HG03097 (cell line): ENCODE results near the gene TBC1D5.
"Not testable (repeated sequence)": the region's sequence is repeated elsewhere in the genome, so short reads cannot be mapped to it uniquely, and the experiment has no call there.

ENCODE experiments used
- ATAC-seq: cut with Tn5 transposase; IDR thresholded peaks from one replicate; pipeline ENCODE4 v1.9.1; 2021; ENCODE audit not compliant: unreplicated experiment, low FRiP score

Gene TBC1D5

DNA sequence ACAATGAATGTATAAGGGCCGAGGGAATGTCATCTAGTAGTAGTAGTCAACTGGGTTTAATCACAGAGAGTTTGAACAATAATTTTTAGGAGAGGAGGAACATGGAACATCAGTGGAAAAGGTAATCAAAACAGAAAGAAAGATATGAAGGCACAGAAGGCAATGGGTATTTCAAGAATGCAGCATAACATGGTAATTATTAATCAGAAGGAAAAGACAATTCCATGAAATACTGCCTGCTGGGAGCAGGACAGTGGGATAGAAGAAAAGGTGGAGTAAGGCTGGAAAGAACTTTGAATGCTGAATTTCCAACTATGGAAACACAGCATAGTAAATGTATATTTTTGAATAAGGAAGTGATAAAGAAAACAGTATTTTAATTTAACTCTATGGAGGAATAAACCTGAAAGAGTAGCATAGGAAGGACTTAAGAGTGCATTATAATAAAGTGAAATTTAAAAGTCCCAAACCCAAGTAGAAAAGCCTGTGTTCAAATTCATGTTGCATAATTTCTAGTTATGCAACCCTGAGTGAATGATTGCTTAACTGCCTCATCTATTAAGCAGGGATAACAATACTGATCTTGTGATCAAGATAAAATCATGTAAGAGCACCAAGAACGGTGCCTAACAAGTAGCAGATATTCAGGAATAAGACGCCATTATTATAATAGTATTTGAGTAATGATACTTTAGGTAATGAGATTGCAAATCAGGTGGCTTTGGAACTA is 357.7 kb downstream of the TBC1D5 start:
- ATAC-seq, result no peak

DNA sequence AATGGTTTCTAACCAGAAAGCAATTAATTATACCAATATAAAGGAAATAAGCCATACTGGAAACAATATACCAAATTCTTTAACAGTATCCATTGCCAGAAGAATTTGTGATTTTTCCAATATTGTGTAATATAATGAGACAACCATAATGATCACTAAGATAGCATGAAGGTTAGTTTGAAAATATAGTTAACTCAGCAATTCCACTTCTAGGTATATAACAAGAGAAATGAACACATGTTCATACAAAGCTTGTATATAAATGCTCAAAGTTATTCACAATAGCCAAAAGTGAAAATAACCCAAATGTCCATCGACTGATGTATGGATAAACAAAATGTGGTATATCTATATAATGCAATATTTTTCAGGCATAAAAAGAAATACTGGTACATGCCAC is 369.1 kb downstream of the TBC1D5 start:
- no peak for ATAC-seq

DNA sequence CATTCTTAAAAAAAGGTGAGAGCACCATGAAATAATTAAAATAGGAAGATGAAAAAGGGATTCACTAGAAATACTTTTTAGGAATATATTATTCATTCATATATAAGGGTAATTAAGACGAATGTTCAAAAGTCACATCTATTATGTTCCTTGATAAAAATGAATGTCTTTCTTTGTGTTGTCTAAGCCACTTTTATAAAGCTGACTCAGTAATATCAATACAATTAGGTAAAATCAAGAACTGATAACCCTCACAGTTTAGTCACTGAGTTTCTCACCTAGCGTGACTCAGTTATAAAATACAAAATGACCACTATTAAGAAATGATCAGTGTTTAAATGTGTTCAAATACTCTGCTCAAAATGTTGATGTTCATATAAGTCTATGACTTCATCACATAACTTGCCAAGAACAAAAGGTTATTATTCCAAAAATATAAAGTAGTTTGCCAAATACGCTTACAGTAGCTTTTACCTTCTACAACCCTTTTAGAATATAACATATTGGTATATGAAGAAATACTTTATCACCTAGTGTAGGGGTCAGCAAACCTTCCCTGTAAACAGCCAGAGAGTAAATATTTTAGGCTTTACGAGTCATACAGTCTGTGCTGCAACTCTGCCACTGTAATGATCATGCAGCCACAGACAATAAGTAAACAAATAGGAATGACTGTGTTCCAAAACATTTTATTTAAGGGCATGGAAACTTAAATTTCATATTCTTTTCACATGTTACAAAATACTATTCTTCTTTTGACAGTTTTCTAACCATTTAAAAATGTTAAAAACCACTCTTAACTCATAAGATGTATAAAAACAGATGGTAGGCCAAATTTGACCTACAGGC is 369.8 kb downstream of the TBC1D5 start:
- no peak for ATAC-seq

DNA sequence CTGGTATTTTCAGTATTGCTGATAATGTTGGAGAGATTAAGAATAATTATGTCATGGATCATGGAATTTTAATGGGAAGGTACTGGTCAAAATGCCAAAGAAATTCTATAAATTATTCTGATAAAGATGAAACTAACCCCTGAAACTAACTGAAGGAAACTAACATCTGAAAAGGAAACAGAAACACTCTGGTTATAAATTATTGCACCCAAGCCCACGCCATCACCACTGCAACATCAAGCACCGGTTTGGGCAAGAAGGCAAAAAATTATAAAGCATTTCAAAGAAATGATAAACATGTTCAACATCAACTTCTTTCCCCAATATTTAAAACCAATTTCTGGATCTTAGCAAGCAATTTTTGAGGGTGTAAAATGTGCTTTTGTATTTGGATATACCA is 372.5 kb downstream of the TBC1D5 start:
- ATAC-seq, result no peak

DNA sequence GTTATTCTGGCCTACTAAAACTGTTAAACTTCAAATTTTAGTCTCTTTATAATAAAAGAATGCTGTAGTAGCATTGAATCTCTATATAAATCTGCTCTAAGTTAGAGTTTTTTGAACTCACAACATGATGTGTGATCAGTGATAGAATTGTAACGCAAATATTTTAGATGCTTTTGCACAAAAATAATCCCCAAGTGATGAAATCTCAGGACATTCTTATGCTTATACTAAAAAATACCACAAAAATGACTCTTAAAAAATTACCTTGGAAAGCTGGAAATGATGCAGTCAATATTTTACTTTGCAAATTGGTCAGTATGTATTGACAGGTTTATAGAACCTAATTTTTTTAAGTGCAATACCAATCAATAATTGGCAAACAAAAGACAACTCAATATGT is 375.3 kb downstream of the TBC1D5 start:
- ATAC-seq, result no peak

DNA sequence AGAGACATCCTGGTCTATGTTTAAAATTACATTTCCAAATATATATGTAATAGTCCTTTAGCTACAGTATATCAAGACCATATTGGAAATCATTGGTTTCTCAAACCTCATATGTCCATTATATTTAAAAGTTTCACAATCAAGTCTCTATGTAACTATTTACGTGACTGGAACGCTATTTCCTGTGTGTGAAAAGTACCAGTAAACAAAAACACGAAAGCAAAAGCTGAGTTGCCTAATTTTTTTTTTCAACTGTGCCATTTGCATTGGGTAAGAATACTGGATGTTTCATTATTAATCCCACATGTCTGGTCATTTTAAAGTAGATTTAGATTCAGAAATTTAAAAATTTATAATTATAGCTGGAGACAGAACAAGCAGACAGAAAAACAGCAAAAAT is 381.4 kb downstream of the TBC1D5 start:
- no peak for ATAC-seq

DNA sequence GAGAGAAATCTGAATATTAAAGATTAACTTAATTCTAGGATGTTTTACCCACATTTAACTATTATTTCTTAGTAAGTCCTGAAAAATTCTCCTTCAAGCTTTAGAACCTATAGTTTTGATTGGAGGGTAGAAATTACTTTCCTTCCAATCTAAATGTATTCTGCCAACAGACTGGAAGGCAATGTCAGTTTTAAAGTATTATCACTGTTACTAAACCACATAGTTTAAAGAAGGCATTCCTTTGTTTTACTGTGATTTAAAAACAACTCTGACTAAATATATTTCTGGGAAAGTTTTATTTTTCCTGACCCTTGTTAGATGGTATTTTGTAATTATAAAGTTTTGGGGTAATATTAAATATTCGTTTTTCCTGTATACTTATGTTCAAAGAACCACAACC is 382.5 kb downstream of the TBC1D5 start:
- no peak for ATAC-seq

DNA sequence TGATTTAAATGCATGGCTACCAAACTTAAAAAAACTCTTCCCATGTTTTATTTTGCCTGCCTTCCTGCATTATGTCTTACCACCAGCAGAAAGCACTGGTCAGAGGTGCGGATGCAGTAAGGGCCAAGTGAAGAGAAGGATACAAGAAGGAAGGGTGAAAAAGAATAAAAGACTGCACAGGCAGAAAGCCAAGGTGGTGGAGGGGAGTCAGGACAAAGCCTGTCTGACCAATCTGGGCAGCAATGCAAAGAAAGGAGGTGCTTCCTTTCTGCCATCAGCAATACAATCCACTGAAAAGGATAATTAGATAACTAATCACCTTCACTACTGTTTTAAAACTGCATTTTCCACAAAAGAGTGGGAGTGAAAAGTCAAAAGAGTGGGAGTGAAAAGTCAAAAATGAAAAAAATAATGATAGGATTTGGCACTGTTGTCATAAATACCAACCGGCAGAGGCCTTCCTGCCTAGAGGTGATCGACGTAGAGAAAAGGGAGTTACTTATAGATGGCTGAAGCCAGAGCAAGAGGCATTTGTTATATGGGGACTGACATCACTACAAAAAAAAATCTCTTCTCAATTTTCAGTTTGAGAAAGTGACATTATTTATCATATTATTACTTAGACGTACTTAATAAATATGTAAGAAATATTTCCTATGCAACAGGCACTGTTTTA is 385.3 kb downstream of the TBC1D5 start:
- ATAC-seq, result no peak

DNA sequence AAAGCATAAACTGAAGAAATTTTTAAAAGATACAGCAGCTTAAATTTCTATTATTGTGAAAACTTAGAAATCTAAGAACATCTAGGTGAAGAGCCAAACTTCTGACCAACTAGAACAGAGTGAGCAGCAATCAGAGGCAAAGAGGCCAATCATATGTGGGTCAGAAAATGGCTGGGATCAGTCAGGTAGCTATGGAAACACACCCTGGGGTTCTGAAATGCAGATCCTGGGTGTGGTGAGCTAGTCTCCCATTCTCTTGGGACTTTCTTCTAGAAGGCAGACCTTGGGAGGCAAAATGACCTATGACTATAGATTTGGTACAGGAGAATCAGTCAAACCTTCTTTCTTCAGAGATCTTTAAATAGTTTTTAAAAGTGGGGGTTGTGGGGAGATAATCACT is 385.8 kb downstream of the TBC1D5 start:
- no peak for ATAC-seq

DNA sequence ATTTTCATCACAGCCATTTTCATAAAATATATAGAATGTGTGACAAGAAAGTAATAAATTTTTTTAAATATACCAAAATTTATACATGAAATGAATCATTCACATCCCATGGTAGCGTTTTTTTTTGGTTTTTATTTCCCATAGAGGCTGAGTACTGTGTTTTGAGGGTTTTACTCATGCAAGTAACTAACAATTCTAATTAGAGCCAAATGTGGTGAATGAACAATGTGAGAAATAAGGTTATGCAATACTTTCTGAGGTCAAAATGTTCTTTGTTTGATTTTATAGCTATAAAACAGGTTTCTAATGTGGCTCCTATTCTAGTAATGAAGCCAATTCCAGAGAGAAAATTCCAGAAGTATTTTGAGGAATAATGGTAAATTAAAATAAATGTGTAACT is 386.8 kb downstream of the TBC1D5 start:
- no peak for ATAC-seq

DNA sequence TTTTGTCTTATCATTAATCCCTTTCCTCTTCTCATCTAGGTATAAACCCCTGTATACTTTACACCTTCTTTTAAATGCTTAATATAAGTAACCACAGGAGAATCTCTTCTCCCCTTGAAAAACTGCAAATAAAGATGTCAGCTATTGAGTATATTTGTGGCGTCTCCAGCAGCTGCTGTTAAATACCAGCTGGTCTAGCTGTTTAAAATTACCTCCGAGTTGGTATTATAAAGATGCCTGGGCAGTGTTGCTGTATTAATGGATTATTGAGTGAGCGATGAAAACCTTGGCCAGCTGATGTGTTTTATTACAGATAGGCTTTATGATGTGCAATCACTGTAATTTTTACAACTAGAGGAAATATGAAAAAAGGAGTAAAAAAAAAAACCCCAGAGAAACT is 388.1 kb downstream of the TBC1D5 start:
- ATAC-seq, result no peak

DNA sequence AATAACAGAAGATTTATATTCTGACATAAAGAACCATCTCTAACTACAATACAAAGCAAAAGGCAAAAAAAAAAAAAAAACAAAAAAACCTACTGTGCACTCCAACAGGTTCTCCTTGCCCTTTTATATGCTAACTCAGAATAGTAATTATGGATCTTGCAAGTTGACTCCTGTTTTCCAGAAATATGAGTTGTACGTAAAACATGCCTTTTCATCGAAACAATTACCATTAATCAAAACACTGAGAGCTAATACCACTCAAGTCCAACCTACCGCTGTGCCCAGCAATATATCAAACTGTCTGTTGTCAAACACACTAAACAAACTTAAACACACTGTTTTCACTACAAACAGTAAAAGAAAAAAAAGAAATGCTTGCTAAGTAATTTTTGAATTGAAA is 389.8 kb downstream of the TBC1D5 start:
- ATAC-seq, result no peak

DNA sequence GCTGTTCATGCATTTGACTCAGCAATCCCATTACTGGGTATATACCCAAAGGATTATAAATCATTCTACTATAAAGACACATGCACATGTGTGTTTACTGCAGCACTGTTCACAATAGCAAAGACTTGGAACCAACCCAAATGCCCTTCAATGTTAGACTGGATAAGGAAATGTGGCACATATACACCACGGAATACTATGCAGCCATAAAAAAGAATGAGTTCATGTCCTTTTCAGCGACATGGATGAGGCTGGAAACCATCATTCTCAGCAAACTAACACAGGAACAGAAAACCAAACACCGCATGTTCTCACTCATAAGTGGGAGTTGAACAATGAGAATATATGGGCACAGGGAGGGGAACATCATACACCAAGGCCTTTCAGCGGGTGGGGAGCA is 391.2 kb downstream of the TBC1D5 start:
- ATAC-seq, result not testable (repeated sequence)

DNA sequence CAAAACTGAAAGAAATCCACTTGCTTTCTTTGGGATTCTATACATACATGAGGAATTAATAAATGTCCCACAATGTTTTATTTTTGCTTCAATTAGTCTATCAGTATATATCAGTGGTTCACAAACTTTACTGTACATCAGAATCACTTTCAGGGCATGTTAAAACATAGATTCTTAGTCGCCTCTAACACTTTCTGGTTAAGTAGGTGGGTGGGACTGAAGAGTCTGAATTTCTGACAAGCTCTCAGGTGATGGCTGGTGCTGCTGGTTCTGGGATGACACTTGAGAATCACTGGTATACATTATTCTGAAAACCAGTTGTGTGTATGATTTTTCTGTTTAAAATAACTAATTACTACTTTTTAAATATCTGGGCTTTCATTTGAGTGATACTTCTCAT is 393.3 kb downstream of the TBC1D5 start:
- ATAC-seq, result no peak

DNA sequence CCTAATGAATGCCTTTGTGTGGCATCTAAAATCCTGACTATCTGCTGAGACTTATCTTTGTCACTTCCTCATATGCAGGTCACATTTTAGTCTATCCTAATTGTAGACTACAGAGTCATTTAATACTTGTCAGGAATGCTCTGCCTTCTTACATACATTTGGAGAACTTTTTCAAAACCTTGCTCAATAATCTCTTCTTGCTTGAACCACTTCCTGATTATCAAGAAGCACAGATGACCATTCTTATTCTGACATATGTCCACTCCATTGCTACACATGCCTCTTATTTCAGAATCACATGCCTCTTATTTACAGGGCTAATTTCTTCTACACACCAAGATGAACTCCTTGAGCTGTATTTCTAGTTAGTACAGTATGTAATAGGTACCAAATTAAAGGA is 400.3 kb downstream of the TBC1D5 start:
- ATAC-seq, result no peak

DNA sequence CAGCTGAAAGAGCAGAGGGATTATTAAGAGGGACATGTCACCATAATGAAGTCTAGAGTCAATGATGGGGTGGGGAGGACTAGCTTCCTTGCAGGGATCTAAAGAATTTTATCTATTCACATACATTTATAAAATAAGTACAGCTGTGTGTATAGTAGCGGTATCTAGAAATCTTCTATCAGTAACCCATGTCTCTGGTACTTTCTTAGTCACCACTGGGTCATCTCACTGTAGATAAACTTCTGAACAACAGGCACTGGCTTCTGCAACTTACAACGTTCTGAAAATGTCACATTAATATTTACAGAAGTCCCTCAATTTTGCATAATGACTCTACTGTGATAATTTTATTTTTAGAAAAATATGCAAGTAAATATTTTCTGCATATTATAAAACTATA is 401.7 kb downstream of the TBC1D5 start:
- ATAC-seq, result no peak

DNA sequence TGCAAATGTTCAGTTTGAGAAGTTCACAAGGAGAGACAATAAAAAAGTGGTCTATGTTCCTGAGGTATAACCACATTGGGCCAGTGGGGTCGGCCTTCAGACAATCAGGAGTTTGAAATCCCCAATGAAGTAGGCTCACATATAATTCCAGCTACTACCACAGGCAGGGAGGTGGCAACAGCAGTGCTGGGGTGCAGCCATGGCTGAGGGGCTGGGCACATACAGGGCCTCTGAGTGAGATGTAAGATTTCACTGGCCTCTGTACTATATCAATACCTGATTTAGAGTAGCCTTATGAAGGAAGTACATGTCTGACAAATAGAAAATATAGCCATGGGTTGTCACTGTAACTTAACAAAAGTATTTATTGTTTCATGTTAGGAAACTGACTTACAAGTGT is 402.2 kb downstream of the TBC1D5 start:
- ATAC-seq, result no peak

DNA sequence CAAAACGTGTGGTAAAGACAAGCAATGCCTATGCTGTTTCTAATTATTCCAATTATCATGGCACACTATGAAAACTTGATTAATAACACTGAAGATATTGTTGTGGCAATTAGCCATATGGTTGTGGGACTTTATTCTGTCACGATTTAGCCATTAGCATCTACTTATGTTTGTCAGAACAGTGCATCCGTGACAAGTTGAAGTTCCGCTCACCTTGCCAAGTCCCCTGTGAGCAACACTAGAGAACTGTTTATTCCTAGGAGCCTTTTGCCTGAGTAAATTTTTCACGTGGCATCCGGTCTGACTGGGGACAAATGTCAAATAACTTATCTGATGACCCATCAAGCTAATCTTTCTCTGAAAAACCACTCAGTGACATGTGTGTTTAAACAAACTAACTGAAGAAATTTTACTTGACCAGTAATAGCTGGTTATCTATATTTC is 403.3 kb downstream of the TBC1D5 start:
- no peak for ATAC-seq

DNA sequence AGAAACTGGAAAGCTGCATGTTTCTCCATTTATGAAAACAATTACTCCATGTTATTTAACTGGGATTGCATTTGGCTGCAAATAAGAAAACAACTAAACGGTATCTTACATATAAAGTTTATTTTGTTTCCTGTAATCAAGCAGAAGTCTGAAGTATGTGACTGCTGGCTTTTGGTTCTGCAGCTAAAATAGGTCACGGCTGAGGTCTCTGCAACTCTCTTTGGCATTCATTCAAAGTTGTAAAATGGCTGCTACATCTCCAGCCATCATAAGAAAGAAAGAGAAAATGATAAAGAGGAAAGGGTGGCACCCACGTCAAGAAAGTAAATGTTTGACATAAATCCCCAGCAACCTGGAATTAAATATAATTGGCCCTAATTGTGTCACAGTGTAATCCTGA is 406.1 kb downstream of the TBC1D5 start:
- no peak for ATAC-seq

DNA sequence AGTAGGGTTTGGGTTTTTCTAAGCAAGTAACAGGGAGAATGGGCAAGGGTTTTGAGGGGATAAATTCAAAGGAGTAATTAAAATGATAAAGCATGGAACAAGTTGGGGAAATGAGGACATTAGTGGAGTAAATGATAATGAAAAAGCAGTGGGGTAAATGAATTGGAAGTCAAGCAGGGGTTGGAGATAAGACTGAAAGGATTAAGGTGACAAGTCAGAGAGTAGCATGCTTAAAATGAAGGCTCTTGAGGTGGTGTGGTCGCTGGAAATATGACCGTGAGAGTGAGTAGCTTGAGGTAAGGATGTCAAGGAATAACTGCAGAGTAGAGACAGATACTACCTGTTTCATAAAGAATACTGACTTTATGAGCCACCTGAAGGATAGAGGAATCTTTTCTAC is 408.5 kb downstream of the TBC1D5 start:
- no peak for ATAC-seq

DNA sequence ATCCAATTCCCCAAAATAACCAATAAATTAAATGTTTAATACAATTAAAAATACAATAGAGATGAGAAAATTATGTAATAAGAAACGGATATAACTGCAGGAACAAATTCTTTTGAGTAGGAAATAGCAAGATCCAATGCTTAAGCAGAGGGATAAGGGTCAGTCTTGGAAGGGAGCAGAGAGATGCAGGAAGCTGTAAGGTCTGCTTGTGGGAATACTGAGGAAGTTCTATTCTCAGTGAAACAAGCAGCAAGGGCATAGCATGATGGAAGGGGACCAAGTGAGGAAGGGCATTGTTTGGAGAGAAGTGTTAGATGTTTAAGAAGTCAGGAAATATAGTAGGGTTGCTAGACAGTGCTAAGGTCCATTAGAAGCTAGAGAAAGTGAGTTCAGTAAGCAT is 409.0 kb downstream of the TBC1D5 start:
- no peak for ATAC-seq

DNA sequence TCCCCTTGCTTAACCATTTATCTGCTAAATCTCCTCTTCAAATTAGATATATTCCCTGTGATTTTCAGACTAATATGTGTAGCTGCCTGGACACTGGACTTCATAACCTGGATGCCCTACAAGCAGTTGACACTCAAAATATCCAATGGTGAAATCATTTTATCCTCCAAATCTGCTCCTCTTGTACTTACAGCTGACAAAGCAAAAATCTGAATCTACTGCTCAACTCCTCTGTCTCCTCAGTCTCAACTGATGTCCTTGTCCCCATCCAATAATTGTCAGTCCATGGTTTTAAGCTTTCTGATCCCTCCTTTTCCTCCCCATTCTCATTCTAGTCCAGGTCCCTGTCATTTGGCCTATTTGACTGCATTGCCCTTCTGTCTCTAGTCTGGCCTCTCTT is 411.8 kb downstream of the TBC1D5 start:
- no peak for ATAC-seq
